ENCODE measurements around the gene PDS5A. TPM values are rescaled to one million over a fixed set of nuclear protein-coding genes. Genes with fewer than 3 reads are reported as not detected.

PDS5A gene
- total RNA-seq, 4 donors from 2014 or later: 58.8 to 114 (median 68.6) TPM

DNA sequence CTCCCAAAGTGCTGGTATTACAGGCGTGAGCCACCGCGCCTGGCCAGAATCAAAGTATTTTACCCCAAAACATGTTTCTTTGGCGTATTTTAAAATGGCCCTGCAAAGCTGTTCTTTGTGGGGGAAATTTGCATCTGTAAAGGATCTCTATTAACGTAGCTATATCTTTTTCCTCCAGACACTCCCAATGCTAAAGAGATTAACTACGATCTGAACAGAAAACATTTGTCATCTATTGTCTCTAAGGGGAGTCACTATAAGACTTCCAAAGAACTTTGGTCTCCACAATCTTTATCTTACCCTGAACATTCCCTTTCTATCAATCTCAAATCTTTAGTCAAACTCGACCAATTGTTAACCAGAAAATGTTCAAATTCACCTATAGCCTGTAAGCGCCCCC, 19.1 kb upstream of the PDS5A start:
- TF ChIP-seq, protein P1, sequence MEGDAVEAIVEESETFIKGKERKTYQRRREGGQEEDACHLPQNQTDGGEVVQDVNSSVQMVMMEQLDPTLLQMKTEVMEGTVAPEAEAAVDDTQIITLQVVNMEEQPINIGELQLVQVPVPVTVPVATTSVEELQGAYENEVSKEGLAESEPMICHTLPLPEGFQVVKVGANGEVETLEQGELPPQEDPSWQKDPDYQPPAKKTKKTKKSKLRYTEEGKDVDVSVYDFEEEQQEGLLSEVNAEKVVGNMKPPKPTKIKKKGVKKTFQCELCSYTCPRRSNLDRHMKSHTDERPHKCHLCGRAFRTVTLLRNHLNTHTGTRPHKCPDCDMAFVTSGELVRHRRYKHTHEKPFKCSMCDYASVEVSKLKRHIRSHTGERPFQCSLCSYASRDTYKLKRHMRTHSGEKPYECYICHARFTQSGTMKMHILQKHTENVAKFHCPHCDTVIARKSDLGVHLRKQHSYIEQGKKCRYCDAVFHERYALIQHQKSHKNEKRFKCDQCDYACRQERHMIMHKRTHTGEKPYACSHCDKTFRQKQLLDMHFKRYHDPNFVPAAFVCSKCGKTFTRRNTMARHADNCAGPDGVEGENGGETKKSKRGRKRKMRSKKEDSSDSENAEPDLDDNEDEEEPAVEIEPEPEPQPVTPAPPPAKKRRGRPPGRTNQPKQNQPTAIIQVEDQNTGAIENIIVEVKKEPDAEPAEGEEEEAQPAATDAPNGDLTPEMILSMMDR (IDR thresholded peaks at IDR 0.05; ENCODE audit: low read depth): no peak

DNA sequence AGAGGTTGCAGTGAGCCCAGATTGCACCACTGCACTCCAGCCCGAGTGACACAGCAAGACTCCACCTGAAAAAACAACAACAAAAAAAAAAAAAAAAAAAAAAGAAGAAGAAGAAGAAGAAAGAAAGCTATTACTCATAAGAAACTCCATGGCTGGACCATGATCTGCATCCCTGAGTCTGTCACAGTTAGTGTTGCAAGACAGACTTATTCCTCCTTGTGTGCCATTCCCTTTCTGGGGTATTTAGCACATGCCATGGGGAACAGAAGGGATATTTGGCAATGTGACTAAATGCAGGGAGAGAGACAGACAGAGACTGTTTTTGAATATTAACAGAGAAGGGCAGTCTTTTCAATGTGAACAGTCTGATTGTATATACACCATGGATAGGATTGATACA, 16.7 kb upstream of the PDS5A start:
- TF ChIP-seq, protein P1 (IDR thresholded peaks at IDR 0.05; ENCODE audit: low read depth): no peak

DNA sequence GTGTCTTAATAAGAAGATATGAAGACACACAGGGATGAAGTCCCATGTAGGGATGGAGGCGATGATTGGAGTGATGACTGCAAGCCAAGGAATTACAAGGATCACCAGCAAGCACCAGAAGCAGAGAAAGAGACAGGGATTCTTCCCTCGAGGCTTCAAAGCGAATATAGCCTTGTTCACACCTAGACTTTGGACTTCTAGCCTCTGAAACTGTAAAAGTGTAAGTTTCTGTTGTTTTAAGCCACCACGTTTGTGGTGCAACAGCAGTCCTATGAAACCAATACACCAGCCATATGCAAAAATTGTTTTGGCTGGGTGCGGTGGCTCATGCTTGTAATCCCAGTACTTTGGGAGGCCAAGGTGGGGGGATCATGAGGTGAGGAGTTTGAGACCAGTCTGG, 9.8 kb upstream of the PDS5A start:
- TF ChIP-seq, protein P1 (IDR thresholded peaks at IDR 0.05; ENCODE audit: low read depth): no peak

DNA sequence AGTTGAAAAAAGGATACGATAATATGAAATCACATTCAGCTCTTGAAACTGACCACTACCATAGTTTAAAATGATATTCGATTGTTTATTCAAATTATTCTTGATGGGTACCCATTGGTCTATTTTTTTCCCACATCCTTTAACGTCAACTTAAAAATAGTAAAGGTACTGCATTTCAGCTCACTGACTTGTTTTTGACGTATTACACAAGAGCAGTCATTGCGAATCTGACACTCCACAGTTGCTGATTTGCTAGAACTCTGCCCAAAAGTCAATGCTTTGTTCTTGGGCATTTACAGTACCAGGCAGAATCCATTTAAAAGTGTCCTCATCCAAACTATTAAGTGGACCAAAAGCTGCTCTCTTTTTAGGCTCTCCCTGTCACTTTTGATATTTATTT, 1.2 kb upstream of the PDS5A start:
- TF ChIP-seq, protein P1 (IDR thresholded peaks at IDR 0.05; ENCODE audit: low read depth): no peak

DNA sequence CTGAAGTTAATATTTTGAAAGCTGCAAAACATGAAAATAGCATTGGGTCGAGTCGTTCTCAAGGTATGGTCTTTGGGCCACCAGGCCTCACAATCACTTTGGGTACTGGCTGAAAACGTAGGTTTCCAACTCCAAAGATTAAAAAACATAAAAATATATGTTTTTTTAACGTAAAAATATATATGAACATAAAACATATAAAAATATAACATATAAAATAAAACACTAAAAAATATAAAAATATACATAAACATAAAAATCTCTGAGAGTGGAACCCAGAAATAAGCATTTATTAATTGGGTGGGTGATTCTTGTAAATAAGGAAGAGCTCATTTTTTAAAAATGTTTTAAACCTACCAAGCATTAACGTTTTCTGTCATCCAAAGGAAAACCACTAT, 666 bp upstream of the PDS5A start:
- TF ChIP-seq, protein P1 (IDR thresholded peaks at IDR 0.05; ENCODE audit: low read depth): no peak

DNA sequence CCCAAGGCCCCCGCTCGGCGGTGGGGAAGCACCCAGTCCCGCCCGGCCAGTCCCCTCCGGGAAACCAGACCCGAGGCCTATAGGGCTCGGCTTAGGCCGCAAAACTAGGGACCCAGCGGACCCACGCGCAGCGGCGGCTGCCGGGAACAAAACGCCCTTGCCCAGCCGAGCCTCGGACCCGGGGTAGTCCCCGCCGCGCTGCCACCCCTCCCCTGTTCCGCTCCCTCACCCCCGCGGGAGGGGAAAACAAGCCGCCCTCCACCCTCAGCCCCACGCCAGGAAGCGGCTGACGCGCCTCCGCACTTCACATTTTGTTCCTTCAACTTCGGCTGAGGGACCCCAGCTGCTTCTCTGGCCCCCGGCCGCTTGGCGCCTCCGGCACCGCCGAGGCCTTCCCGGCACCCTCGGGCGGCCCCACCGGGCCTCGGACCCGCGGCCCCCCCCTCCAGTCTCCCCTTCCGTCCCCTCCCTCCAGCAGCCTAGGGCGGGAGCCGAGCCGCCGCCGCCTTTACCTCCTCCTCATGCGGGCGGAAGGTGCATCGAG, 694 bp downstream of the PDS5A start:
- TF ChIP-seq, protein P1 (IDR thresholded peaks at IDR 0.05; ENCODE audit: low read depth): no peak

DNA sequence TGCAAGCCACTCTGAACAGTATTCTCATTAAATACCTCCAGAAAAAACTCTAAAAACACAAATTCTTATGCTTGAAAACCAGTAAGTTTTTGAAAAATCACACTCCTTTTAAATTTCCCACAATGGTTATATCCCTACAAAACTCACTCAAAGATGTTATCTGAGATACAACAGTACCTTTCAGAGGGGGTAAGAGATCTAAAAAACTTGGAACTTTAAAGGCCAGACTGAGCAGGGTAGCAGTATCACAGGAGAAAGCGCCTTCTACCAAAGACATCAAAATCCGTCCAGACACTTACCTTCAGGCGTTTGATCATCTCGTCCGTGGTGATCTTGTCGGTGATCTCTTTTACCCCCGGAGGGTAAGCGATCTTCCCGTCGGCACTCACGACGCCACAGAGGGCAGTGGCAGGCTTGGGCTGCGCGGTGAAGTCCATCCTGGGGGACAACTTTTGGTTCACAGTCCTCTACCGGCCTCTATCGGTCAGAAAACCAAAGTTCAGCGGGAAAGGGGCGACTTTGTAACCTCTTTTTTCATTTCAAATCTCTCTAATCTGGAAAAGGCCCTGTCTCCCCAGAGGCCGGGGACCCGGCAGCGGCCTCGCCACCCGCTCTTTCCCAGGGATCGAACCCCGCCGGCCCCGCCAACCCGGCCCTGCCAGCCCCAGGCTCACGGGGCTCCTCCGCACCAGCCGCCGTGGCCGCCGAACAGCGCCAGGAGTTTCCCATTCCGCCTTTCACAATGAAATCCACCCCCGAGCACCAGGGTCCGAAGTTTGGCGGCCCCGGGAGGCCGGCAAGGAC, 1.4 kb downstream of the PDS5A start:
- TF ChIP-seq, protein P1 (IDR thresholded peaks at IDR 0.05; ENCODE audit: low read depth): no peak
